Omental fat pad (tissue), 4 donors: ENCODE data around the gene MAST3. TPM values are rescaled to one million over a fixed set of nuclear protein-coding genes. Genes with fewer than 3 reads are reported as not detected.
A peak's percentile ranks its signal among the peaks of the same experiment; 100 is the strongest.

Experiments used
- ATAC-seq: fragments of 150-250 bp; one replicate; pipeline ENCODE4 v1.9.1; 2016; ENCODE audit warnings: mild to moderate bottlenecking, moderate library complexity; ENCODE audit not compliant: low FRiP score
- DNase-seq: peaks from one replicate; pipeline ENCODE4 v3.0.0-alpha.2; 2019; ENCODE audit warnings: low spot score
- total RNA-seq, 4 donors: library from RNA; depleted of rRNA; stranded (reverse); fragments of >200 nt; gene quantifications; one replicate each; pipeline ENCODE4 v1.1.0, GENCODE V29; 2016
- TF ChIP-seq, protein P1 (sequence below), 3 donors: fragments of 450-650 bp; IDR thresholded peaks; one replicate each; pipeline ENCODE4 v1.5.1; 2016 to 2017; ENCODE audit warnings: antibody characterized with exemption in 3 of 3, mild to moderate bottlenecking in 3 of 3, moderate library complexity in 2 of 3

Gene MAST3
- total RNA-seq, 4 donors from 2014 or later = 4.5 to 14.8 (median 8.9) TPM

DNA sequence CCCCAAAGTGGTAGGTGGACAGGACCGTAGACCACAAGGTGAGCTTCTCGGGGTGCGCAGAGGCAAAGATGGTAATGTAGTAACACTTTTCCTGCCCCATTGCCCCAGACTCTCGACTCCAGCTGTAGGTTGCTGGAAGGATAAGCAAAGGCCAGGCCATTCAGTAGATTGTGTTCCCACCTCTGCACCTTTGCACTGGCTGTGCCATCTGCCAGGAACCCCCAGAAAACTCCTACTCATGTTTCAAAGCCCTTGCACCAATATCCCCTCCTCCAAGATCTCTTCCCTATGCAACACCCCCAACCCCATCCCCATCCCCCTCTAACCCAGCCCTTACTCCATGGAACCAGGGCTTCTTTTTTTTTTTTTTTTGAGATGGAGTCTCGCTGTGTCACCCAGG, 29.2 kb upstream of the MAST3 start:
- TF ChIP-seq, protein P1, sequence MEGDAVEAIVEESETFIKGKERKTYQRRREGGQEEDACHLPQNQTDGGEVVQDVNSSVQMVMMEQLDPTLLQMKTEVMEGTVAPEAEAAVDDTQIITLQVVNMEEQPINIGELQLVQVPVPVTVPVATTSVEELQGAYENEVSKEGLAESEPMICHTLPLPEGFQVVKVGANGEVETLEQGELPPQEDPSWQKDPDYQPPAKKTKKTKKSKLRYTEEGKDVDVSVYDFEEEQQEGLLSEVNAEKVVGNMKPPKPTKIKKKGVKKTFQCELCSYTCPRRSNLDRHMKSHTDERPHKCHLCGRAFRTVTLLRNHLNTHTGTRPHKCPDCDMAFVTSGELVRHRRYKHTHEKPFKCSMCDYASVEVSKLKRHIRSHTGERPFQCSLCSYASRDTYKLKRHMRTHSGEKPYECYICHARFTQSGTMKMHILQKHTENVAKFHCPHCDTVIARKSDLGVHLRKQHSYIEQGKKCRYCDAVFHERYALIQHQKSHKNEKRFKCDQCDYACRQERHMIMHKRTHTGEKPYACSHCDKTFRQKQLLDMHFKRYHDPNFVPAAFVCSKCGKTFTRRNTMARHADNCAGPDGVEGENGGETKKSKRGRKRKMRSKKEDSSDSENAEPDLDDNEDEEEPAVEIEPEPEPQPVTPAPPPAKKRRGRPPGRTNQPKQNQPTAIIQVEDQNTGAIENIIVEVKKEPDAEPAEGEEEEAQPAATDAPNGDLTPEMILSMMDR (IDR thresholded peaks at IDR 0.05) = no peak
- no peak for ATAC-seq
- no peak for DNase-seq

DNA sequence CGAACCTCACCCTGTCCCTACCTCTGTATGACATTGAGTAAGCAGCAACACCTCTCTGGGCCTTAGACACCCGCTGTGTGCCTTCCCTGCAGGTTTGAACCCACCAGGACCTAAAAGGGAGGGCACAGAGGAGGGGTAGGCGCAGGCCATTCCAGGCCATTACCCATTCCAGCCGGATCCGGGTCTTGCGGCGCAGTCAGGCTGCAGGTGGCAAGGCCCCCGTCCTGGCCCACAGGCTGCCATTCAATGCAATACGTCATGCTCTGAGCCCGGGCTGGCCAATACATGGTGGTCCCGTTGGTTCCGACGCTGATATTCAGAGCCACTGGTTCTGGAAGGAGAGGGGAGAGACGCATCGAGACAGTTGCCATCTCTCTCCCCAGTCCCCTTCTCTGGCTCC, 28.2 kb upstream of the MAST3 start:
- DNase-seq = no peak
- no peak for ATAC-seq
- TF ChIP-seq, protein P1 (IDR thresholded peaks at IDR 0.05) = no peak

DNA sequence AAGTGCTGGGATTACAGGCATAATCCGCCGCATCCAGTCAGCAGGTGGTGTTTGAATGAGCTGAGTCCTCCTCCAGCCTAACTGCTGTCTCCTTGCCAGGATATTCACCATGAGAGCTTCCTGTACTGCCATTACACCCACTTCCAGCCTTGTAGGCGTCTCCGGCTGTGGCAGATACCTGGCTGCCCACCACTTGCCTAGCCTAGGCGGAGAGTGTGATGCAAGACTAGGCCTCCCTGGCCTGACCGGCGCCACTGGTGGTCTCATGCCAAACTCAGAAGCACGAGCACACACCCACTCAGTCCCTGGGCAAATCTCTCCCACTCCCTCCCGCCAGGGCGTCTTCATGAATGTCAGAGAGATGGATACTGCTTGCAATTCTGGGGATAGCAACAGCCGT, 27.4 kb upstream of the MAST3 start:
- ATAC-seq (peak; percentile 93), DNase-seq (no peak)
- TF ChIP-seq, protein P1 (IDR thresholded peaks at IDR 0.05) = no peak

DNA sequence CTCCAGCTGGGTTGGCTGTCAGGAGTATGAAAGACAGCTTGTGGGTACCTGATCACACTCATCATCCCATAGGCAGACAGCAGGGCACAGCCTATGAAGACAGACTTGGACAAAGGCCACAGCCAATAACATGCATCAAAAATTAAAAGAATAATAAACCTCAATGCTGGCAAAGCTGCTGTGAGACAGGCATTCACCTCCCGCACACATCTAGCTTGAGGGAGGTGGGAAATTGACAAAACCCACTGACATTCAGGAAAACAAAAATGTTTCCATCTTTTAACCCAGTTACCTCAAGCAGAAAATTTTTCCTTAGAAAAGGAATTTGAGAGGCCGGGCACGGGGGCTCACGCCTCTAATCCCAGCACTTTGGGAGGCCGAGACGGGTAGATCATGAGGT, 25.2 kb upstream of the MAST3 start:
- no peak for ATAC-seq
- no peak for DNase-seq
- TF ChIP-seq, protein P1 (IDR thresholded peaks at IDR 0.05) = no peak

DNA sequence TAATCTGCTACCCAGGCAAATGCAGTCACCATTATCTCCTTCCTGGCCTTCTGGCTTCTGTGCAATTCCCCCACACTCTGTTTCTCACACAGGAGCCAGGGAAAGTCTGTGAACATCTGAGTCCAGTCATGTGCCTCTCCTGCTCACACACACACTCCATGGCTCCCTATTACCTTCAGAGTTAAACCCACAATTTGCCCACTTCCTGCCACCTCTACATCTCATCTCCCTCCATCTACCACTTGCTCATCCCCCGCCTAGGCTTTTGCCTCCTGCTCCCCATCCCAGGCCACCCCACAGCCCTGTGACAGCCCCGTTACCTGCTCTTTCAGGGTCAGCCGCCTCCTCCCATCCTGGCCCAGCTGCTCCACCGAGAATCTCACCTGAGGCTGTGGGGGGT, 24.4 kb upstream of the MAST3 start:
- TF ChIP-seq, protein P1 (IDR thresholded peaks at IDR 0.05) = no peak
- DNase-seq (no peak), ATAC-seq (no peak)

DNA sequence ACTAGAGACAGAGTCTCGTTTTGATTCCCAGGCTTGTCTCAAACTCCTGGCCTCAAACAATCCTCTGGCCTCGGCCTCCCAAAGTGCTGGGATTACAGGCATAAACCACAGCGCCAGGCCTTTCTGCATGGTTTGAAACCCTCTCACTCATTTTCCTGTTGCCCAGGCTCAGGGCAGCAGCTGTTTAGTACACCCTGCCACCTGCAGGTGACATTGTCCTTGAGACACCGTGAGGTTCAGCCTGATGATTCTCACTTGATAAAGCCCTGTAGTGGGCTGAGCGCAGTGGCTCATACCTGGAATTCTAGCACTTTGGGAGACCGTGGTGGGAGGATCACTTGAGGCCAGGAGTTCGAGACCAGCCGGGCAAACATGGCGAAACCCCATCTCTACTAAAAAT, 23.4 kb upstream of the MAST3 start:
- TF ChIP-seq, protein P1 (IDR thresholded peaks at IDR 0.05) = no peak
- ATAC-seq (no peak), DNase-seq (no peak)

DNA sequence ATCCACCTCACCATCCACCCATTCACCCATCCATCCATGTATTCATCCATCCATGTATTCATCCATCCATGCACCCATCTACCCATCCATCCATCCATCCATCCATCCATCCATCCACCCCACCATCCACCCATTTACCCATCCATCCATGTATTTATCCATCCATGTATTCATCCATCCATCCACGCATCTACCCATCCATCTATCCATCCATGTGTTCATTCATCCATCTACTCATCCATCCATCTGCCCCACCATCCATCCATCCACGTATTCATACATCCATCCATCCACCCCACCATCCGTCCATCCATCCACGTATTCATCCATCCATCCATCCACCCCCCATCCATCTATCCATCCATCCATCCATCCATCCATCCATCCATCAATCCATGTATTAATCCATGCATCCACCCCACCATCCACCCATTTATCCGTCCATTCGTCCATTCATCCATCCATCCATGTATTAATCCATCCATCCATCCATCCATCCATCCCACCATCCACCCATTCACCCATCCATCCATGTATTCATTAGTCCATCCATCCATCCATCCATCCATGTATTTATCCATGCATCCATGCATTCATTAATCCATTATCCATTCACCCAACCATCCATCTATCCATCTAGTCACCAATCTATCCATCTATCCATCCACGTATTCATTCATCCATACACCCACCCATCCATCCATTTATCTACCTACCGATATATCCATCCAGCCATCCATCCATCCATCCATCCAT, 13.5 kb upstream of the MAST3 start:
- DNase-seq = no peak
- TF ChIP-seq, protein P1 (IDR thresholded peaks at IDR 0.05) = no peak
- ATAC-seq = no peak
